Sigmoid colon (tissue), 4 donors: Measurements from ENCODE around the gene SYF2.

Source experiments
- EP300 ChIP-seq, 4 donors: sonication (generic); formaldehyde crosslinking; IDR thresholded peaks; one replicate each; pipeline ENCODE4 v1.6.1; 2017; ENCODE audit warnings: antibody characterized with exemption in 4 of 4
- POLR2A ChIP-seq, 2 donors: fragments of 450-650 bp; IDR thresholded peaks; one replicate each; pipeline ENCODE4 v1.6.1; 2016; ENCODE audit warnings: antibody characterized with exemption in 2 of 2, mild to moderate bottlenecking in 2 of 2, moderate library complexity in 2 of 2
- POLR2AphosphoS5 ChIP-seq, 4 donors: sonication (generic); formaldehyde crosslinking; IDR thresholded peaks; one replicate each; pipeline ENCODE4 v1.6.1; 2017; ENCODE audit warnings: antibody characterized with exemption in 4 of 4
- TF ChIP-seq, protein P1 (sequence below), 4 experiments: fragments of 450-650 bp in 3 of 4; fragments of 200-600 bp in 1 of 4; IDR thresholded peaks; one replicate each; pipeline ENCODE4 v1.5.1; 2016 to 2019; ENCODE audit warnings: antibody characterized with exemption in 4 of 4, mild to moderate bottlenecking in 3 of 4, moderate library complexity in 2 of 4

DNA sequence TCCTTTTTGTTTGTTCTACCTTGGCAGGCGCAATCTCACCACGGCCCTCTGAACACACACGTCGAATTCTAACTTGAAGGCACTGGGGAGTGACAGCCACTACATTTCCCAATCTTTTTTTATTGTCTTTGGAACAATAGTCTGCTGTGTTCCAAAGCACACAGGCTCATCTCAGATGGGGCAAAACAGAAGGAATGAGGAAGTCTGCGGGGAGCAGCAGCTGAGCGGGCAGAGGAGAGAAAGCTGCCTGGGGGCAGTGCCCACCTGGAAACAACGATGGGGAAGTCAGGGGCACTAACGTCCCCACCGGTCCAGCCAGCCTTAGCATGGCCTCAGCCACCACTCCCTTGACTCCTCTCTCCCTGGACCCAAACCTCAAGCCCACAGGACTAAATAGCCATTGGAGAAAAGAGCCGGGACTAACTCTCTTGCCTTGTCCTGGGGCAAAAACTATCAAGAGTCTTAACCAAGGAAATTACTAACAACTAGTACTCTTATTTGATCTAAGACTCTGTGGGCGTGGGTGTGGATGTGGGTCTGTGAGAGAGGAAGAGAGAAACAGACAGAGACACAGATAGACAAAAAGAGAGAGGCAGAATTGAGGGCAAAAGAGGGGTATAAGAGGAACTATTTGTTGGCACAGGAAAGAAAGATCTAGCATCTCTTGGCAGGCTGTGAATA lies 34.2 kb downstream of the SYF2 start:
- no peak for TF ChIP-seq POLR2AphosphoS5 (IDR thresholded peaks at IDR 0.05)
- TF ChIP-seq, protein P1, sequence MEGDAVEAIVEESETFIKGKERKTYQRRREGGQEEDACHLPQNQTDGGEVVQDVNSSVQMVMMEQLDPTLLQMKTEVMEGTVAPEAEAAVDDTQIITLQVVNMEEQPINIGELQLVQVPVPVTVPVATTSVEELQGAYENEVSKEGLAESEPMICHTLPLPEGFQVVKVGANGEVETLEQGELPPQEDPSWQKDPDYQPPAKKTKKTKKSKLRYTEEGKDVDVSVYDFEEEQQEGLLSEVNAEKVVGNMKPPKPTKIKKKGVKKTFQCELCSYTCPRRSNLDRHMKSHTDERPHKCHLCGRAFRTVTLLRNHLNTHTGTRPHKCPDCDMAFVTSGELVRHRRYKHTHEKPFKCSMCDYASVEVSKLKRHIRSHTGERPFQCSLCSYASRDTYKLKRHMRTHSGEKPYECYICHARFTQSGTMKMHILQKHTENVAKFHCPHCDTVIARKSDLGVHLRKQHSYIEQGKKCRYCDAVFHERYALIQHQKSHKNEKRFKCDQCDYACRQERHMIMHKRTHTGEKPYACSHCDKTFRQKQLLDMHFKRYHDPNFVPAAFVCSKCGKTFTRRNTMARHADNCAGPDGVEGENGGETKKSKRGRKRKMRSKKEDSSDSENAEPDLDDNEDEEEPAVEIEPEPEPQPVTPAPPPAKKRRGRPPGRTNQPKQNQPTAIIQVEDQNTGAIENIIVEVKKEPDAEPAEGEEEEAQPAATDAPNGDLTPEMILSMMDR (IDR thresholded peaks at IDR 0.05): no peak
- TF ChIP-seq POLR2A (IDR thresholded peaks at IDR 0.05): no peak
- TF ChIP-seq EP300 (IDR thresholded peaks at IDR 0.05): no peak
